Stimulated activated memory B cell treated with anti-CD40 and anti-IgM and Interleukin-4, amounts not matched to agents 10 μg/mL and 1 μg/mL and 100 μg/mL, for 72 hours (primary cell): ENCODE data around the gene MAP3K4.
"Not testable (repeated sequence)": the region's sequence is repeated elsewhere in the genome, so short reads cannot be mapped to it uniquely, and the experiment has no call there.

Source experiments
- ATAC-seq: fragments of 150-1000 bp; cut with Tn5 transposase; 2 replicates; pipeline ENCODE4 v1.10.0; 2021
- H3K27ac Mint-ChIP-seq: one replicate; pipeline ENCODE4 v1.8.0; 2022; ENCODE audit warnings: mild to moderate bottlenecking, mixed read lengths
- H3K27me3 Mint-ChIP-seq: one replicate; pipeline ENCODE4 v1.8.0; 2022; ENCODE audit warnings: mixed read lengths
- H3K36me3 Mint-ChIP-seq: one replicate; pipeline ENCODE4 v1.8.0; 2022; ENCODE audit warnings: mixed read lengths
- H3K4me1 Mint-ChIP-seq: one replicate; pipeline ENCODE4 v1.8.0; 2022; ENCODE audit warnings: mixed read lengths
- H3K4me3 Mint-ChIP-seq: one replicate; pipeline ENCODE4 v1.8.0; 2022; ENCODE audit warnings: mild to moderate bottlenecking, moderate library complexity, mixed read lengths
- H3K9me3 Mint-ChIP-seq: one replicate; pipeline ENCODE4 v1.8.0; 2022; ENCODE audit warnings: mixed read lengths

Gene MAP3K4

DNA sequence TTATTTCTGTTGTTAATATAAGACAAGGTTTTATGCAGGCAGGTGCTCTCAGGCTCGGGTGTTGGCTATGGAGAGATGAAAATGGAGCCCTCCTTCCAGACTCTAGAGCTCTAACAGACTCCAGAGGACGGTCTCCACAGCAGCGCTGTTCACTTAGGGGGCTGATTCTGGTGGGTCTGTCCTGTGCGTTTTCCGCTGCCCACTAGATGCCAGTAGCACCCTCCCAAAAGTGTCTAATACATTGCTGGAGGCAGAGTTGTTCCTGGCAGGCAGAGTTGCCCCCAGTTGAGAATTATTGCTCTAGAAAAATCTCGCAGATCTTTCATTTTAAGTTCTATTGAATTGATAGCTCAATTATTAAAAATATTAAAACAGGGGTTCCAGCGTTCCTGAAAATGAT lies 109.9 kb downstream of the MAP3K4 start:
- H3K4me1 Mint-ChIP-seq = no peaks in the 10 kb centered on the region
- ATAC-seq = no peak
- H3K27ac Mint-ChIP-seq = no peak overlapping the region
- no peak overlapping the region for H3K4me3 Mint-ChIP-seq
- peaks cover 53% of the 10 kb centered on the region for H3K36me3 Mint-ChIP-seq
- H3K27me3 Mint-ChIP-seq = no peaks in the 10 kb centered on the region
- H3K9me3 Mint-ChIP-seq = no peaks in the 10 kb centered on the region

DNA sequence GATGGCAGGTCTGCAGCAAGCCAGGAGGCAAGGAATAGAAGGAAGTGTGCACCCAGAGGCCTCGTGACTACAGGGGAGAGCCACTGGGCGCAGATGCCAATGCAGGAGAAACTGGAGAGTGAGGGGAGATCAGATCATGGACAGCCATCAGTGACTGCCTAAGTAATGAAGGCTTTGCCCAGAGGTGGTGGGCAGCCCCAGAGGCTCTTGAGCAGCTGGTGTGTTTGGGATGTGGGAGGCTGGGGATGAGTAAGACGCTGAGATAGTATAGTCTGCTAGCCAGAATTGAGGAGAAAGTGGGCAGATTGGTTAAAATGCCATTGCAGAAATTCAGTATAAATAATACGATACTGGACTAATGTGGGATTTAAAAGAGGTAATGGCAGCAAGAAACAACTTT lies 111.9 kb downstream of the MAP3K4 start:
- Mint-ChIP-seq H3K27ac (no peak overlapping the region), H3K4me1 (no peaks in the 10 kb centered on the region), H3K36me3 (peaks cover 52% of the 10 kb centered on the region), H3K27me3 (no peaks in the 10 kb centered on the region), H3K4me3 (no peak overlapping the region), H3K9me3 (no peaks in the 10 kb centered on the region)
- no peak for ATAC-seq

DNA sequence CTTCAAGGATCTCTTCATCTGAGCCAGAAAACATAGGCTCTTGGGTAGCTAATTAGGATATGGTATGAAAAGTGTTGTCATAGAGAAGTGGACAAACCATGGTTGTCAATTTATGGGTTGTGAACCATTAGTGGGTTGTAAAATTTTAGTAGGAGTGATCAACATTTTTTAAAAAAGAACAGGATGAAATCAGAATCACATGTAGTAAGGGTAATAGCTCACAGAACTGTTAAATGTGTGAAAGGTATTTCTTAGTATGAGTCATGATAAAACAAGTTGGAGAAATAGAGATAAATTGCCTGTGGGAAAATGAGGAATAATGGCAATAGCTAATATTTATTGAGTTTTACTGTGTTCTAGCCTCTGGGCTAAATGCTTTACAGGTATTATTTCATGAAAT lies 113.4 kb downstream of the MAP3K4 start:
- no peaks in the 10 kb centered on the region for H3K27me3 Mint-ChIP-seq
- H3K4me3 Mint-ChIP-seq = no peak overlapping the region
- H3K27ac Mint-ChIP-seq = no peak overlapping the region
- no peaks in the 10 kb centered on the region for H3K4me1 Mint-ChIP-seq
- ATAC-seq = no peak
- peaks cover 60% of the 10 kb centered on the region for H3K36me3 Mint-ChIP-seq
- no peaks in the 10 kb centered on the region for H3K9me3 Mint-ChIP-seq

DNA sequence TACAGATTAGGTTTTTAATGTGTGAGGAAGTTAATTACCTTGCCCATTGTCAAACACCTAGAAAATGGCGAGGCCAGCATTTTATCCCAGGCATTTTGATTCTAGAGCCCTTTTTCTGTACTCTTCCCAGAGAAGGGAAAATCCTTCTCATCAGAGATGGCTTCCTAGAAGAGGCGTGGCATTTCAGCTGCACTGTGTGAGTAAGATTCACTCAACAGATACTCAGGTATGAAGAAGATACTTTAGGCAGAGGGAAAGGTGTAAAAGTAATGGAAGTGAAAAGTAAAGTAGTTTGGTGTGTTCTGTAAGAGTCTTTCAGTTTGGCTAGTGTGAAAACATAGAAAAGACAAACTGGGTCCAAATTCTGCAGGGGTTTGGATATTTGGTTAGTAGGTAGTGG lies 113.8 kb downstream of the MAP3K4 start:
- Mint-ChIP-seq H3K27me3 (no peaks in the 10 kb centered on the region), H3K4me3 (no peak overlapping the region), H3K4me1 (no peaks in the 10 kb centered on the region), H3K36me3 (peaks cover 64% of the 10 kb centered on the region), H3K27ac (no peak overlapping the region), H3K9me3 (no peaks in the 10 kb centered on the region)
- no peak for ATAC-seq

DNA sequence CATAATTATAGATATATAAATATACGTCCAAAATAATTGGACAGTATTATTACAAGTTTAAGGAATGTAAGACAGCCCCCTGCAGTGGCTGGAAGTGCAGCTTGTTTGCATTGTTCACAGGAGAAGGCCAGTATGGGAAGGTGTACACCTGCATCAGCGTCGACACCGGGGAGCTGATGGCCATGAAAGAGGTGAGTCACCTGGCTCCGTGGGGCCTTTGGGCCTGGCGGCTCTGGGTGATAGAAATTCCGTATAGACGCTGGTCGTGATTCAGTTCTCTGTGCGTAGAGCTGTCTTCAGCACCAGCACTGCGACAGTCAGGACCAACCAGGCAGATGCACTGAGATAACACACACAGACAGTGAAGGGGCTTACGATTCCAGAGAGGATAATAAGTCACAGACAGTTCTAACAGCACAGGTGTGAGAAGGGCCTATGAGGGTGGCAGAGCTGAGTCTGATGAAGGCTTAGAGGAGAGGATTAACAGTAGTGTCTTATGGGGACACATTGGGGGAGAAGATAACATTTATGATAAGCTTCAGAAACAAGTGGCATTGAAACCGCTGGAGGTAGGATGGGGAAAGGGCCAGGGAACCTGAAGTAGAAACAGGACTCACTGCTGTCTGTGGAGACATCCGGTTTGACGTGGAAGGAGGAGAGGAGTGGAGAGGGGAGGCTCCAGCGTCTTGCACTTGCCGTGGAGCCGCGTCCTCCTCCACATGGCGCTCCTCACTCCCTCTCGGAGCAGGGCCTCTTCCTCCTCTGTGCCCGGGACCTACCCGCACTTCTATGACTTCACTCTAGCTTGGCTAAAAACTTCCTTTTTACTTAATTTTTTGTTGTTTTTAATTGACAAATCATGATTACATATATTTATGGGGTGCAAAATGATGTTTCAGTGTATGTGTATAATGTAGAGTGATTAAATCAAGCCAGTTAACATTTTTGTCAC lies 116.5 kb downstream of the MAP3K4 start:
- Mint-ChIP-seq H3K36me3 (peaks cover 85% of the 10 kb centered on the region), H3K4me3 (no peak overlapping the region), H3K4me1 (no peaks in the 10 kb centered on the region), H3K27ac (no peak overlapping the region), H3K9me3 (no peaks in the 10 kb centered on the region), H3K27me3 (no peaks in the 10 kb centered on the region)
- ATAC-seq = no peak

- ATAC-seq = no peak
- no peak overlapping the region for H3K27ac Mint-ChIP-seq
- H3K4me1 Mint-ChIP-seq = no peaks in the 10 kb centered on the region
- H3K36me3 Mint-ChIP-seq = peaks cover 81% of the 10 kb centered on the region
- no peaks in the 10 kb centered on the region for H3K27me3 Mint-ChIP-seq
- no peak overlapping the region for H3K4me3 Mint-ChIP-seq
- H3K9me3 Mint-ChIP-seq = no peaks in the 10 kb centered on the region
Measured at GRCh38 chr6:161108916-161109315, 117.3 kb downstream of the MAP3K4 start.

- Mint-ChIP-seq H3K4me3 (no peak overlapping the region), H3K36me3 (peaks cover 81% of the 10 kb centered on the region), H3K27ac (no peak overlapping the region), H3K4me1 (no peaks in the 10 kb centered on the region), H3K9me3 (no peaks in the 10 kb centered on the region), H3K27me3 (no peaks in the 10 kb centered on the region)
- ATAC-seq = no peak
Measured at GRCh38 chr6:161109366-161109765, 117.8 kb downstream of the MAP3K4 start.

DNA sequence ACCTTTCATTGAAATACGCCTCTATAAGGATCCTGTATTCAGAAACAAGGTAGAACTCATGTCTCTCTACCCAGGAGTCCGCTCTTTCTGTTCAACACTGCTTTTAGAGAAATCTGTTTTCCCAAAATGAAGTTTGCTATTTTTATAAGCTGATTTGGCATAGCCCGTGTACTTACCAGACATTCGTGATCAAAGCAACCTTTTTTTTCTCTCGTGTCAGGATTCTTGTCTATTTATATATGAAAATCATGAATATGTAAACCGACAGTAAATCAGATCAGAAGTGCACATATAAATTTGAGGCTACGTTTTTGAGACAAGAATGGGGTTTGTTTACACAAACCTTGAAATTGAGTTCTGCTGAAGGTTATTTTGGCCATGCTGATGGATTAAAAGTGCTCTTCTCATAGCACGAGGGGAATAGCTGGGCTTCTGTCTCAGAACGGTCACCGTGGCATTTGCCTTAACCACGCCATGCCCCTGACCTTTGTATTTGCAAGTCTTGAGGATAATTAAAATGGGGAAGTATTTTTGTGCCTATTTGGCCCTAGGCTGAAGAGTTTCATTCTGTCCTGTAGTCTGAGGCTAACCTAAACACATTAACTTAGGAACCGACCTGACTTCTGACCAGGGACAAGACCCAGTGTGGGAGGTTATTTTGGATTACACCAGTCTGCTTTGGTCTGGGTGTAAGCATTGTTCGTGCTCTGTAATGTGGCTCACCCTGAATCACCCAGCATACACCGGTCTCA lies 118.6 kb downstream of the MAP3K4 start:
- peaks cover under 1% of the 10 kb centered on the region for H3K4me1 Mint-ChIP-seq
- peaks cover 78% of the 10 kb centered on the region for H3K36me3 Mint-ChIP-seq
- no peaks in the 10 kb centered on the region for H3K9me3 Mint-ChIP-seq
- H3K27me3 Mint-ChIP-seq = no peaks in the 10 kb centered on the region
- H3K27ac Mint-ChIP-seq = peak overlapping the region; percentile 35
- ATAC-seq = no peak
- H3K4me3 Mint-ChIP-seq = no peak overlapping the region

DNA sequence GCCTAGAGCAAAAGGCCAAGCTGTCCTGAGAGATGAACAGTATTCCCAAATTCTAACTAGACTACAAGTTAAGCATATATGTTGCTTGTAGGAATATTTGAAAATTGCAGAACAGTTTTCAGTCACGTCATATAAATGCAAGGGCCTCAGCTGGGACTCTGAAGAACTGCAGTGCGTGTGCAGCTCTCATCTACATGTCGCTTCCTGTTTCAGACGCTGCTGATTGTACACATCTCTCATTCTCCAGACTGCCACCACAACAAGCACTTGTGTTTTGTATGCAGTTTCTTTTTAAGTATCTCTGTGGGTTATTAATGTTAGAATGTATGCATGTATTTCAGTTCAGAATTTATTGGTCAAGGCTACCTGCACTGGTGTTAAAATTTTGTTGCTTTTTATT lies 119.7 kb downstream of the MAP3K4 start:
- Mint-ChIP-seq H3K4me3 (no peak overlapping the region), H3K27me3 (no peaks in the 10 kb centered on the region), H3K4me1 (peaks cover 7% of the 10 kb centered on the region), H3K9me3 (no peaks in the 10 kb centered on the region), H3K27ac (no peak overlapping the region), H3K36me3 (peaks cover 78% of the 10 kb centered on the region)
- ATAC-seq = no peak

GRCh38 chr6:161115468-161115867 lies 123.9 kb downstream of the MAP3K4 start:
- Mint-ChIP-seq H3K4me3 (no peak overlapping the region), H3K27me3 (no peaks in the 10 kb centered on the region)

DNA sequence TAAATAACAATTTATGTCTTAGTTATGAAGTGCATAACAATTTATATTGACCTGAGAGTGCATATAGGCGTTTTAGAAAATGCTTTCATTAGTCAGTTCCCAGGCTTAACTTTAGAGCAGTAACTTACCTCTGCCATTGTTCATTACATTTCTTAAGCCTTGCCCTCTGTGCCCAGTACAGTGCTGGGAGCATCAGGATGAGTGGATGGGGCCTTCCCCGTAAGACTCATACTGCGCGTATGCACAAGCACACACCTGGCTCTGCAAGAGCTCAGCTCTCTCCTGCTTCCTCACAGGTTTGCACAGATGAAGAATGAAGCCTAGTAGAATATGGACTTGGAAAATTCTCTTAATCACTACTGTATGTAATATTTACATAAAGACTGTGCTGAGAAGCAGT lies 125.0 kb downstream of the MAP3K4 start:
- H3K36me3 Mint-ChIP-seq = peaks cover 83% of the 10 kb centered on the region
- H3K27ac Mint-ChIP-seq = peak overlapping the region; percentile 78
- ATAC-seq = no peak
- H3K9me3 Mint-ChIP-seq = peaks cover 10% of the 10 kb centered on the region
- H3K27me3 Mint-ChIP-seq = no peaks in the 10 kb centered on the region
- H3K4me3 Mint-ChIP-seq = no peak overlapping the region
- H3K4me1 Mint-ChIP-seq = peaks cover 7% of the 10 kb centered on the region

More at GRCh38 chr6:161115468-161115867, 123.9 kb downstream of the MAP3K4 start:
- peaks cover 82% of the 10 kb centered on the region for H3K36me3 Mint-ChIP-seq
- H3K27ac Mint-ChIP-seq = peak overlapping the region; percentile 78
- H3K4me1 Mint-ChIP-seq = peaks cover 7% of the 10 kb centered on the region
- peak; percentile 68 for ATAC-seq
- peaks cover 7% of the 10 kb centered on the region for H3K9me3 Mint-ChIP-seq

DNA sequence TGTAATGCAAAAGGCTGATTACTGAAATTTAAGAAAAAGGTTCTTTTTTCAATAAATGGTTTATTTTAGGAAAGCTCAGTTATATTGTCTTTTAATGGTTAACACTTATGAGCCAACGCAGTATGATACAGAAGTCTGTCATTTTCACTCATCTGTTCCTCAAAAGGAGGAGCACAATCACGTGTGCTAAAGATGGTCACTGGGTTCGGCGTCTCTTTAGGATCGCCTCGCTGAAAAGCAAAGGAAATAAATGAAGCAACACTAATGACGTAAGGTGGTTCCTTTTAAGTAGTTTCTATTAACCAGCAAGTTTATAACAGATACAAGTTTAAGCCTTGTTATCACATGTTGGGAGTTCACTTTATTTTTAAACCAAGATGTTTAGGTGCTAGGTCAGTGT lies 125.7 kb downstream of the MAP3K4 start:
- peaks cover 7% of the 10 kb centered on the region for H3K4me1 Mint-ChIP-seq

DNA sequence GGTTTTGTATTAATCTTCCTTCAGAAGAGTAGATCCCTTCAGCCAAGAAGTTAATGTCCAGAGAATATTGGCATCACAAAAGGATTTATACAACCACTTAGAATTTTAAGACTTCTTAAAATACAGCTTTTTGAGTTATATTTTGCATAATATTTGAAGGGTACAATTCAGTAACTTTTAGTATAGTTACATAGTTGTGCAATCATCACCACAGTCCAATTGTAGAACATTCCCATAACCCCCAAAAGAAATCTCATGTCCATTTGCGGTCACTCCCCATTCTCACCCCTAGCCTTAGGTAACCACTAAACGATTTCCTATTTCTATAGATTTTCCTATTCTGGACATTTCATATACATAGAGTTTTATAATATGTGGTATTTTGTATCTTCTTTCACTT lies 126.4 kb downstream of the MAP3K4 start:
- Mint-ChIP-seq H3K4me1 (peaks cover 7% of the 10 kb centered on the region), H3K27me3 (no peaks in the 10 kb centered on the region), H3K36me3 (peaks cover 84% of the 10 kb centered on the region), H3K9me3 (peaks cover 14% of the 10 kb centered on the region), H3K4me3 (no peak overlapping the region), H3K27ac (no peak overlapping the region)
- ATAC-seq = no peak

More for the DNA sequence above, 125.7 kb downstream of the MAP3K4 start:
- Mint-ChIP-seq H3K27me3 (no peaks in the 10 kb centered on the region), H3K9me3 (peaks cover 14% of the 10 kb centered on the region), H3K27ac (no peak overlapping the region), H3K36me3 (peaks cover 84% of the 10 kb centered on the region), H3K4me3 (no peak overlapping the region)
- no peak for ATAC-seq

DNA sequence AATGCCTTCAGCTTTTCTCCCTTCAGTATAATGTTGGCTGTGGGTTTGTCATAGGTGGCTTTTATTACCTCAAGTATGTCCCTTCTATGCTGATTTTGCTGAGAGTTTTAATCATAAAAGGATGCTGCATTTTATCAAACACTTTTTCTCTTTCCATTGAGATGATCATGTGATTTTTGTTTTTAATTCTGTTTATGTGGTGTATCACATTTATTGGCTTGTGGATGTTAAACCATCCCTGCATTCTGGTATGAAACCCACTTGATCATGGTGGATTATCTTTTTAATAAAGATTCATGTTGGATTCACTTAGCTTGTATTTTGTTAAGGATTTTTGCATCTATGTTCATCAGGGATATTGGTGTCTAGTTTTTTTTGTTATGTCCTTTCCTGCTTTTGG lies 131.8 kb downstream of the MAP3K4 start:
- H3K27ac Mint-ChIP-seq = not testable (repeated sequence)

GRCh38 chr6:161125591-161125990 lies 134.0 kb downstream of the MAP3K4 start:
- H3K27ac Mint-ChIP-seq = no peak overlapping the region
- ATAC-seq = no peak
- H3K27me3 Mint-ChIP-seq = no peaks in the 10 kb centered on the region
- no peak overlapping the region for H3K4me3 Mint-ChIP-seq
- H3K4me1 Mint-ChIP-seq = no peaks in the 10 kb centered on the region
- H3K9me3 Mint-ChIP-seq = peaks cover 13% of the 10 kb centered on the region
- H3K36me3 Mint-ChIP-seq = peaks cover 98% of the 10 kb centered on the region

More for the DNA sequence above, 131.8 kb downstream of the MAP3K4 start:
- H3K27me3 Mint-ChIP-seq, H3K4me1 Mint-ChIP-seq, H3K4me3 Mint-ChIP-seq, ATAC-seq: not testable (repeated sequence)
- H3K9me3 Mint-ChIP-seq = peaks cover 18% of the 10 kb centered on the region
- H3K36me3 Mint-ChIP-seq = peaks cover 98% of the 10 kb centered on the region
